Measurements from ENCODE around the gene RC3H2. TPM values are rescaled to one million over a fixed set of nuclear protein-coding genes. Genes with fewer than 3 reads are reported as not detected.

The RC3H2 gene
- total and polyA plus RNA-seq, 2 of the 8 experiments (the other 6 are each of a cell fraction or from before 2014, with no cell fraction given), result 11.2 to 38.4 TPM

DNA sequence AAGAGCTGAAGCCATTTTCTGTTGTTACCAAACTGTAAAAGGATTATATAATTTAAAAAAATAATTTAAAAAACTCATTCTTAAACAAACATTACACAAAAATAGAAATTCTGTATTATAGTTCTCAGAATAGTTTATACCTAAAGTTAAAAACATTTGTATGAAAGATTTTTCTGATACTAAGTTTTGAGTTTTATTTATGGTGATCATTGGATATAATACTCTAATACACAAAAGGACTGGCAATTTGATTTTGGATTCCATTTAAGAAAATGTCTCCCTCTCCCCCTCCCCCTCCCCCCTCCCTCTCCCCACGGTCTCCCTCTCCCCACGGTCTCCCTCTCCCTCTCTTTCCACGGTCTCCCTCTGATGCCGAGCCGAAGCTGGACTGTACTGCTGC is 39.1 kb downstream of the RC3H2 start:
- no peak for TF ChIP-seq GTF2F1 (IDR thresholded peaks at IDR 0.05; ENCODE audit: borderline replicate concordance, low read depth, low read length)
- TF ChIP-seq CBX8 (IDR thresholded peaks at IDR 0.05; ENCODE audit: borderline replicate concordance, low read depth, low read length), result no peak
- TF ChIP-seq, protein P1, sequence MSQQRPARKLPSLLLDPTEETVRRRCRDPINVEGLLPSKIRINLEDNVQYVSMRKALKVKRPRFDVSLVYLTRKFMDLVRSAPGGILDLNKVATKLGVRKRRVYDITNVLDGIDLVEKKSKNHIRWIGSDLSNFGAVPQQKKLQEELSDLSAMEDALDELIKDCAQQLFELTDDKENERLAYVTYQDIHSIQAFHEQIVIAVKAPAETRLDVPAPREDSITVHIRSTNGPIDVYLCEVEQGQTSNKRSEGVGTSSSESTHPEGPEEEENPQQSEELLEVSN (IDR thresholded peaks at IDR 0.05), result no peak
- no peak for TF ChIP-seq KDM4A (IDR thresholded peaks at IDR 0.05; ENCODE audit: low read depth, low read length, severe bottlenecking)
- no peak for TF ChIP-seq RNF2 (IDR thresholded peaks at IDR 0.05; ENCODE audit: borderline replicate concordance, low read depth, low read length, missing control alignments, poor library complexity, severe bottlenecking)
- no peak for TF ChIP-seq NRF1 (IDR thresholded peaks at IDR 0.05; ENCODE audit: low read depth, low read length)
- TF ChIP-seq CBX5 (IDR thresholded peaks at IDR 0.05; ENCODE audit: low read depth, low read length), result no peak
- TF ChIP-seq SP1 (IDR thresholded peaks at IDR 0.05; ENCODE audit: low read depth, low read length), result no peak
- TF ChIP-seq KDM5A (IDR thresholded peaks at IDR 0.05; ENCODE audit: low read length), result no peak
- TF ChIP-seq TAF1 (IDR thresholded peaks at IDR 0.05; ENCODE audit: low read depth, low read length), result no peak
- no peak for TF ChIP-seq POU5F1 (IDR thresholded peaks at IDR 0.05; ENCODE audit: low read depth, low read length)
- TF ChIP-seq CTBP2 (IDR thresholded peaks at IDR 0.05; ENCODE audit: borderline replicate concordance, insufficient read depth, insufficient read length, low read length), result no peak
- TF ChIP-seq SIX5 (IDR thresholded peaks at IDR 0.05; ENCODE audit: low read depth, low read length), result no peak
- no peak overlapping the region for H3K23ac ChIP-seq (ENCODE audit: insufficient read length)
- no peaks in the 10 kb centered on the region for H3K79me2 ChIP-seq (ENCODE audit: control insufficient read depth in 1 of 2, insufficient read depth in 2 of 2, low read length in 2 of 2)
- no peak overlapping the region for H3K18ac ChIP-seq (ENCODE audit: extremely low read depth, low read length)
- no peaks in the 10 kb centered on the region; a peak in 1 of 4 replicates for H3K9me3 ChIP-seq (ENCODE audit: insufficient read depth in 2 of 2, low read depth in 1 of 2, low read length in 1 of 2)
- no peak overlapping the region for H2AK5ac ChIP-seq (ENCODE audit: low read depth, low read length)
- no peak overlapping the region for H3K14ac ChIP-seq (ENCODE audit: insufficient read length)
- no peaks in the 10 kb centered on the region for H3K27me3 ChIP-seq (replicated peaks in 1 of 4; ENCODE audit: control insufficient read depth in 3 of 4, extremely low read depth in 1 of 4, insufficient read depth in 3 of 4, low read length in 3 of 4)
- no peaks in the 10 kb centered on the region for H3K23me2 ChIP-seq (ENCODE audit: low read depth, low read length)
- no peak overlapping the region for H2AFZ ChIP-seq (ENCODE audit: low read length)
- no peak overlapping the region for H2BK120ac ChIP-seq (replicated peaks; ENCODE audit: low read depth, low read length)
- H3K36me3 ChIP-seq (ENCODE audit: control insufficient read depth in 2 of 4, insufficient read depth in 4 of 4, low read length in 3 of 4), result peaks cover 4 to 40% (median 21%) of the 10 kb centered on the region in 4 experiments
- H3K9ac ChIP-seq (replicated peaks in 1 of 4; ENCODE audit: extremely low read depth in 1 of 4, low read depth in 3 of 4, low read length in 3 of 4), result no peak overlapping the region
- CTCF ChIA-PET (ENCODE audit: partially characterized antibody), result no interaction called here
- H3K4me1 ChIP-seq (replicated peaks in 1 of 4; ENCODE audit: control insufficient read depth in 3 of 4, insufficient read depth in 4 of 4, low read length in 3 of 4), result no peaks in the 10 kb centered on the region
- no peak overlapping the region for H3K4me3 ChIP-seq (ENCODE audit: extremely low read depth in 1 of 4, insufficient read depth in 2 of 4, low read depth in 3 of 4, low read length in 4 of 4)
- no peak overlapping the region for H2BK12ac ChIP-seq (ENCODE audit: low read depth, low read length)
- no peak overlapping the region for H2BK20ac ChIP-seq (ENCODE audit: low read length)
- no peaks in the 10 kb centered on the region for H4K20me1 ChIP-seq (replicated peaks in 1 of 2; ENCODE audit: control insufficient read depth in 1 of 2, insufficient read depth in 2 of 2, low read length in 2 of 2)
- no peak overlapping the region for H4K5ac ChIP-seq (ENCODE audit: insufficient read length, low read depth, low read length)
- POLR2A ChIA-PET (ENCODE audit: partially characterized antibody), result no interaction called here
- no peak for DNase-seq (ENCODE audit: low read depth in 1 of 2, low spot score in 2 of 2)
- H2BK5ac ChIP-seq (ENCODE audit: low read depth, low read length), result no peak overlapping the region
- H3K56ac ChIP-seq (replicated peaks; ENCODE audit: insufficient read length, low read depth, low read length), result no peak overlapping the region
- H3K79me1 ChIP-seq (ENCODE audit: low read depth, low read length), result no peaks in the 10 kb centered on the region
- no peak overlapping the region for H2BK15ac ChIP-seq (ENCODE audit: low read length)
- FAIRE-seq, result no peak
- no peak overlapping the region for H3K4me2 ChIP-seq (ENCODE audit: insufficient read depth in 1 of 2, low read depth in 2 of 2, low read length in 2 of 2)
- H4K91ac ChIP-seq (replicated peaks; ENCODE audit: insufficient read length, low read length), result no peak overlapping the region
- no CpG with 5 or more reads among the region's 5 CpGs for WGBS, 2 experiments (ENCODE audit: extremely low coverage in 1 of 2, insufficient coverage in 1 of 2, insufficient read length in 1 of 2, insufficient replicate concordance in 2 of 2, low coverage in 1 of 2, low lambda C conversion rate in 2 of 2, missing lambda C conversion rate in 1 of 2)
- H3K27ac ChIP-seq (ENCODE audit: low read depth, low read length), result no peak overlapping the region
- H4K8ac ChIP-seq (ENCODE audit: extremely low read depth, insufficient read depth, low read length), result no peak overlapping the region
- no peak overlapping the region for H3K4ac ChIP-seq (replicated peaks; ENCODE audit: insufficient read length, low read depth, low read length)
